Gastrocnemius medialis (tissue), 4 donors: Measurements from ENCODE around the gene CXCL14. TPM values are rescaled to one million over a fixed set of nuclear protein-coding genes. Genes with fewer than 3 reads are reported as not detected.

Experiments
- ATAC-seq, 2 donors: fragments of 150-250 bp; one replicate each; pipeline ENCODE4 v1.9.1; 2016
- DNase-seq, 2 donors: peaks; one replicate each; pipeline ENCODE4 v3.0.0-alpha.2; 2019
- H3K27ac ChIP-seq, 4 donors: fragments of 200-600 bp; sonication (generic); 1 replicate in 1 of 4; 2 replicates in 3 of 4; pipeline ENCODE4 v1.5.1; 2016 to 2018; ENCODE audit warnings: mild to moderate bottlenecking in 2 of 4, moderate library complexity in 1 of 4
- H3K27me3 ChIP-seq, 3 donors: fragments of 200-600 bp; sonication (generic) in 2 of 3; 1 replicate in 1 of 3; 2 replicates in 2 of 3; pipeline versions ENCODE4 v1.5.1 to v1.6.0; 2016 to 2019; ENCODE audit warnings: mild to moderate bottlenecking in 1 of 3, moderate library complexity in 1 of 3
- H3K36me3 ChIP-seq, 2 donors: fragments of 200-600 bp; sonication (generic) in 1 of 2; one replicate each; pipeline ENCODE4 v1.5.1; 2017 to 2018
- H3K4me1 ChIP-seq, 2 donors: fragments of 200-600 bp; sonication (generic) in 1 of 2; one replicate each; pipeline ENCODE4 v1.5.1; 2016 to 2017; ENCODE audit warnings: mild to moderate bottlenecking in 2 of 2
- H3K4me3 ChIP-seq, 4 donors: fragments of 200-600 bp; sonication (generic) in 3 of 4; 1 replicate in 1 of 4; 2 replicates in 3 of 4; pipeline ENCODE4 v1.5.1; 2016 to 2019; ENCODE audit warnings: mild to moderate bottlenecking in 2 of 4
- H3K9me3 ChIP-seq, 3 donors: fragments of 200-600 bp; sonication (generic) in 2 of 3; 1 replicate in 1 of 3; 2 replicates in 2 of 3; pipeline ENCODE4 v1.5.1; 2016 to 2019
- POLR2A ChIP-seq, 2 donors: fragments of 450-650 bp; IDR thresholded peaks; one replicate each; pipeline ENCODE4 v1.6.1; 2017; ENCODE audit warnings: antibody characterized with exemption in 2 of 2, mild to moderate bottlenecking in 2 of 2, moderate library complexity in 2 of 2
- in situ Hi-C, 4 donors: fragments of 200-750 bp; cut with MboI; loops; one replicate each; pipeline versions ENCODE4 v1.15.0 to v1.8.0; 2017; ENCODE audit warnings: low sequenced_read_pairs in 4 of 4
- intact Hi-C: fragments of 100-400 bp; cut with DNase I; formaldehyde crosslinking; loops from one replicate; pipeline ENCODE4 v1.15.1; 2023; ENCODE audit warnings: low total_unique reads
- total RNA-seq, 4 donors: library from RNA; depleted of rRNA; stranded (reverse); fragments of >200 nt; gene quantifications; one replicate each; pipeline versions ENCODE4 v1.1.0 to v1.2.3, GENCODE V29; 2016
- TF ChIP-seq, protein P1 (sequence below), 5 experiments: fragments of 450-650 bp in 3 of 5; fragments of 200-600 bp in 2 of 5; sonication (generic) in 2 of 5; IDR thresholded peaks in 4 of 5; conservative IDR thresholded peaks in 1 of 5; 1 replicate in 4 of 5; 2 replicates in 1 of 5; pipeline ENCODE4 v1.5.1; 2016 to 2019; ENCODE audit warnings: antibody characterized with exemption in 5 of 5, mild to moderate bottlenecking in 3 of 5, moderate library complexity in 3 of 5

CXCL14 gene
- total RNA-seq, 4 donors from 2014 or later: 2.3 to 96.2 (median 17.8) TPM

- H3K4me3 ChIP-seq: no peak overlapping the region
- H3K27me3 ChIP-seq: no peaks in the 10 kb centered on the region
- H3K4me1 ChIP-seq: peaks cover 0 to 12% of the 10 kb centered on the region in 2 donors
- H3K36me3 ChIP-seq: no peaks in the 10 kb centered on the region
- ATAC-seq (peak in 1 of 2 donors; percentile 68), DNase-seq (no peak)
- intact Hi-C loops (no loop called here), in situ Hi-C loops (no loop called here)
- no peaks in the 10 kb centered on the region for H3K9me3 ChIP-seq
- no peak overlapping the region for H3K27ac ChIP-seq
- TF ChIP-seq, protein P1, sequence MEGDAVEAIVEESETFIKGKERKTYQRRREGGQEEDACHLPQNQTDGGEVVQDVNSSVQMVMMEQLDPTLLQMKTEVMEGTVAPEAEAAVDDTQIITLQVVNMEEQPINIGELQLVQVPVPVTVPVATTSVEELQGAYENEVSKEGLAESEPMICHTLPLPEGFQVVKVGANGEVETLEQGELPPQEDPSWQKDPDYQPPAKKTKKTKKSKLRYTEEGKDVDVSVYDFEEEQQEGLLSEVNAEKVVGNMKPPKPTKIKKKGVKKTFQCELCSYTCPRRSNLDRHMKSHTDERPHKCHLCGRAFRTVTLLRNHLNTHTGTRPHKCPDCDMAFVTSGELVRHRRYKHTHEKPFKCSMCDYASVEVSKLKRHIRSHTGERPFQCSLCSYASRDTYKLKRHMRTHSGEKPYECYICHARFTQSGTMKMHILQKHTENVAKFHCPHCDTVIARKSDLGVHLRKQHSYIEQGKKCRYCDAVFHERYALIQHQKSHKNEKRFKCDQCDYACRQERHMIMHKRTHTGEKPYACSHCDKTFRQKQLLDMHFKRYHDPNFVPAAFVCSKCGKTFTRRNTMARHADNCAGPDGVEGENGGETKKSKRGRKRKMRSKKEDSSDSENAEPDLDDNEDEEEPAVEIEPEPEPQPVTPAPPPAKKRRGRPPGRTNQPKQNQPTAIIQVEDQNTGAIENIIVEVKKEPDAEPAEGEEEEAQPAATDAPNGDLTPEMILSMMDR (IDR thresholded peaks at IDR 0.05 in 4 of 5, conservative IDR thresholded peaks at IDR 0.05 in 1 of 5): no peak
- TF ChIP-seq POLR2A (IDR thresholded peaks at IDR 0.05): no peak
These were observed 30.1 kb upstream of the CXCL14 start for GRCh38 chr5:135608761-135609443.

DNA sequence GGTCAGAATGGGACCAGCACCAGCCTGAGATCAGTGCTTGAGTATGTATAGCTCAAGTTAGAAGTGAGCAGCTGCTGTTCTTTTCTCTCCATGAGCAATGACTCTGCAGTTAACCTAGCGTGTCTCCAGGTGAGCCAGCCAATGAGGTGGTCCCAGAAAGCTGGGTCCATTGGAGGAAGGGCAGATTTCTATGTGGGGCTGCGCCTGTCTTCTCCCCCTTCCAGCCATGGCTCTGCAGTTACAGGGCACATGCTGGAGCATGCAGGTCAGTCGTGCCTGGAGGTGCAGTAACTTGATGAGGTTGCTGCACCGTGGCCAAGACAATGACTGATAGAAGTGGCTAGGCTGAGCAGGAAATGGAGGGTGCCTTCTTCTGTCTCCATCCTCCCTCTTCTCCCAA, 29.6 kb upstream of the CXCL14 start:
- H3K4me1 ChIP-seq: peaks cover 0 to 12% of the 10 kb centered on the region in 2 donors
- H3K36me3 ChIP-seq: no peaks in the 10 kb centered on the region
- intact Hi-C loops: no loop called here
- DNase-seq: no peak
- no peaks in the 10 kb centered on the region for H3K9me3 ChIP-seq
- H3K27me3 ChIP-seq: no peaks in the 10 kb centered on the region
- in situ Hi-C loops: no loop called here
- no peak for TF ChIP-seq POLR2A (IDR thresholded peaks at IDR 0.05)
- TF ChIP-seq, protein P1 (IDR thresholded peaks at IDR 0.05 in 4 of 5, conservative IDR thresholded peaks at IDR 0.05 in 1 of 5): no peak
- no peak overlapping the region for H3K27ac ChIP-seq
- H3K4me3 ChIP-seq: no peak overlapping the region
- no peak for ATAC-seq

GRCh38 chr5:135606431-135606830, 27.6 kb upstream of the CXCL14 start:
- DNase-seq (no peak), ATAC-seq (no peak)
- H3K36me3 ChIP-seq: no peaks in the 10 kb centered on the region
- intact Hi-C loops (no loop called here), in situ Hi-C loops (no loop called here)
- TF ChIP-seq, protein P1 (IDR thresholded peaks at IDR 0.05 in 4 of 5, conservative IDR thresholded peaks at IDR 0.05 in 1 of 5): no peak
- no peak for TF ChIP-seq POLR2A (IDR thresholded peaks at IDR 0.05)
- no peak overlapping the region for H3K27ac ChIP-seq
- H3K4me1 ChIP-seq: peaks cover 0 to 12% of the 10 kb centered on the region in 2 donors
- no peak overlapping the region for H3K4me3 ChIP-seq
- no peaks in the 10 kb centered on the region for H3K27me3 ChIP-seq
- H3K9me3 ChIP-seq: no peaks in the 10 kb centered on the region

DNA sequence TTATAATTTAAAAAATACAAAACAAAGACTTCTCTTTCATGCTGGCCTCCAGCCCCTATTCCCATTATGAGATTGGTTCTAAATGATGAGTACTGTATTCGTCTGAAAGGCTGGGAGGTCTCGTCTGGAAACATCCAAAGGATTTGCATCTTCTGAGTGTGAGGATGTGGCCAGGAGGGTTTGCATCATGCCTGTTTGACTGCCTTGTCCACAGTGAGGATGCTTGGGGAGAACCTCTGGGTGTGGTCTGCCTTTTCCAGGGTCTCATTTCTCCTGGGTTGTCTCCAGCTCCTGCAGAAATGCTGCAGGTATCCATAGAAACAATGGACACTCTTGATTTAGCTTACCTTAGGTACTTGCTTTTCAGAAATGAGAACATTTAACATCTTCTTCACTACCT, 26.4 kb upstream of the CXCL14 start:
- ATAC-seq (no peak), DNase-seq (no peak)
- H3K36me3 ChIP-seq: no peaks in the 10 kb centered on the region
- peaks cover 0 to 12% of the 10 kb centered on the region in 2 donors for H3K4me1 ChIP-seq
- no peaks in the 10 kb centered on the region for H3K27me3 ChIP-seq
- H3K4me3 ChIP-seq: no peak overlapping the region
- TF ChIP-seq, protein P1 (IDR thresholded peaks at IDR 0.05 in 4 of 5, conservative IDR thresholded peaks at IDR 0.05 in 1 of 5): no peak
- TF ChIP-seq POLR2A (IDR thresholded peaks at IDR 0.05): no peak
- in situ Hi-C loops: no loop called here
- intact Hi-C loops: no loop called here
- H3K27ac ChIP-seq: no peak overlapping the region
- no peaks in the 10 kb centered on the region for H3K9me3 ChIP-seq

DNA sequence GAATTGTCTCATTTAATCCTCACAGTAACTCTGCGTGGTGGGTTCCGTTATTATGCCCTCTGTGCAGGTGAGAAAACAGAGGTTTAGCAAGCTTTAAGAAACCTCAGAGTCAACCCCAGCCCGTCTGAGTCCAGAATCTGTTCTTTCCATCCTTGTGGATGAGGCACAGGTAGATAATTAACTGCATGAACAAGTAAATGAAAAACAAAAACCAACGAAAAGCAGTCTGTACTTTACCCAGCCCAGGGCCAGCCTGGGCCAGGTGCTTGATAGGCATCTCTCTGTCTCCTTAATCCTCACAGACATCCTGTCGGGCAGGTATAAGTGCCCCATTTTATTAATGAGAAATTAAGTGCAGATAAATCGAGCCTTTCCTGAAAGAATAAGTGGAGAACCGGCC, 25.3 kb upstream of the CXCL14 start:
- DNase-seq: no peak
- intact Hi-C loops (no loop called here), in situ Hi-C loops (no loop called here)
- H3K36me3 ChIP-seq: no peaks in the 10 kb centered on the region
- no peak for TF ChIP-seq POLR2A (IDR thresholded peaks at IDR 0.05)
- TF ChIP-seq, protein P1 (IDR thresholded peaks at IDR 0.05 in 4 of 5, conservative IDR thresholded peaks at IDR 0.05 in 1 of 5): no peak
- H3K9me3 ChIP-seq: no peaks in the 10 kb centered on the region
- H3K27me3 ChIP-seq: no peaks in the 10 kb centered on the region
- H3K4me1 ChIP-seq: peaks cover 0 to 7% of the 10 kb centered on the region in 2 donors
- no peak overlapping the region for H3K4me3 ChIP-seq
- H3K27ac ChIP-seq: no peak overlapping the region
- ATAC-seq: no peak
